Neural progenitor cell (in vitro differentiated cells): ENCODE data around the gene ARAP2.

Experiments
- CTCF ChIP-seq: fragments of 200-600 bp; sonication (generic); IDR thresholded peaks from 2 replicates; pipeline ENCODE4 v1.5.1; 2017; ENCODE audit warnings: antibody characterized with exemption, mild to moderate bottlenecking
- EZH2 ChIP-seq: fragments of 200-600 bp; sonication (generic); IDR thresholded peaks from 2 replicates; pipeline ENCODE4 v1.6.1; 2017; ENCODE audit warnings: antibody characterized with exemption, mild to moderate bottlenecking, moderate library complexity
- EZH2phosphoT487 ChIP-seq: fragments of 200-600 bp; sonication (generic); IDR thresholded peaks from 2 replicates; pipeline ENCODE4 v1.6.1; 2017; ENCODE audit warnings: antibody characterized with exemption

- TF ChIP-seq CTCF (no peak), EZH2 (no peak), EZH2phosphoT487 (no peak)
Measured at GRCh38 chr4:36165631-36166005, 78.7 kb downstream of the ARAP2 start.
